ENCODE measurements around the gene TMEM248. TPM values are rescaled to one million over a fixed set of nuclear protein-coding genes. Genes with fewer than 3 reads are reported as not detected.
"Not testable (repeated sequence)": the region's sequence is repeated elsewhere in the genome, so short reads cannot be mapped to it uniquely, and the experiment has no call there.

TMEM248 gene
- total and polyA plus RNA-seq, 2 donors (not counting 1 experiment from before 2014, with no cell fraction given): 114 to 131 TPM

GRCh38 chr7:66880053-66880452 is 41.0 kb upstream of the TMEM248 start:
- Histone ChIP-seq H3K4me1 (ENCODE audit: control insufficient read depth in 2 of 2, insufficient read depth in 2 of 2, low read length in 2 of 2) (no peaks in the 10 kb centered on the region), H3K79me2 (ENCODE audit: control insufficient read depth, insufficient read depth, low read length) (no peaks in the 10 kb centered on the region), H4K20me1 (ENCODE audit: control insufficient read depth, insufficient read depth, low read length, poor library complexity, severe bottlenecking) (no peaks in the 10 kb centered on the region), H2AFZ (ENCODE audit: insufficient read depth, low read depth, low read length, poor library complexity, severe bottlenecking) (no peak overlapping the region), H3K4me2 (replicated peaks; ENCODE audit: low read depth, low read length, poor library complexity, severe bottlenecking) (no peak overlapping the region), H3K36me3 (replicated peaks in 1 of 2; ENCODE audit: control extremely low read depth in 1 of 2, control insufficient read depth in 1 of 2, extremely low read depth in 1 of 2, insufficient read depth in 2 of 2, low read length in 1 of 2) (peaks cover 0 to 2% of the 10 kb centered on the region in 2 experiments), H3K4me3 (ENCODE audit: control extremely low read depth in 1 of 5, extremely low read depth in 1 of 5, insufficient read depth in 1 of 5, low read depth in 2 of 5, low read length in 4 of 5) (no peak overlapping the region), H3K9me3 (ENCODE audit: control extremely low read depth in 1 of 3, control insufficient read depth in 2 of 3, insufficient read depth in 1 of 3, low read length in 2 of 3) (no peaks in the 10 kb centered on the region), H3K27ac (ENCODE audit: low read length in 2 of 2) (no peak overlapping the region), H3K9ac (ENCODE audit: low read length) (no peak overlapping the region), H3K27me3 (replicated peaks in 1 of 4; ENCODE audit: control extremely low read depth in 1 of 4, control insufficient read depth in 3 of 4, insufficient read depth in 4 of 4, low read length in 3 of 4) (no peaks in the 10 kb centered on the region)
- no peak for DNase-seq
- ChIA-PET CTCF (no interaction called here), POLR2A (no interaction called here)
- intact Hi-C loops (cut with micrococcal nuclease): no loop called here
- no peak overlapping the region for H3K4me3 Mint-ChIP-seq
- peaks cover 4% of the 10 kb centered on the region for H3K4me1 Mint-ChIP-seq
- ATAC-seq (ENCODE audit: low read depth): no peak
- no peak overlapping the region for H3K27ac Mint-ChIP-seq
- 70% methylated on average over 4 of the region's 5 CpGs for WGBS (ENCODE audit: insufficient coverage)
- no peaks in the 10 kb centered on the region for H3K9me3 Mint-ChIP-seq (ENCODE audit: insufficient read depth)
- no peaks in the 10 kb centered on the region for H3K27me3 Mint-ChIP-seq
- TF ChIP-seq EZH2 (IDR thresholded peaks at IDR 0.05; ENCODE audit: borderline replicate concordance, insufficient read depth, low read depth, low read length, poor library complexity, severe bottlenecking) (no peak), CTCF (IDR thresholded peaks at IDR 0.05) (no peak)

DNA sequence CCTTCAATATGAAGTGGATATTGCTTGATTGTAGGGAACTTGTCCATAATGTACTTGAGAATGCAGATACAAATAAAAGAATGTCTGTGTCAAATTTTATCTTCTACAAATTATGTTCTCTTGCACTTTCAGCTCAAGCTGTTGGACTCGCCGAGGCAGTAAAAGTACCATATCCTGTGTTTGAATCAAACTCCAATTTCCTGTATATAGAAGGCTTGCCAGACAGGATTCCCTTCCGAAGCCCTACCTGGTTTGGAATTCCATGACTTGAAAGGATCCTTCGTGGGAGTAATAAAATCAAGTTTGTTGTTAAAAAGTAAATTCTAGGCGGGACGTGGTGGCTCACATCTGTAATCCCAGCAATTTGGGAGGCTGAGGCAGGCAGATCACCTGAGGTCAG is 40.4 kb upstream of the TMEM248 start:
- H3K4me1 Mint-ChIP-seq; H3K4me2 ChIP-seq (replicated peaks; ENCODE audit: low read depth, low read length, poor library complexity, severe bottlenecking); H3K79me2 ChIP-seq (ENCODE audit: control insufficient read depth, insufficient read depth, low read length); H4K20me1 ChIP-seq (ENCODE audit: control insufficient read depth, insufficient read depth, low read length, poor library complexity, severe bottlenecking); CTCF ChIA-PET; H3K36me3 ChIP-seq (replicated peaks in 1 of 2; ENCODE audit: control extremely low read depth in 1 of 2, control insufficient read depth in 1 of 2, extremely low read depth in 1 of 2, insufficient read depth in 2 of 2, low read length in 1 of 2); DNase-seq; H2AFZ ChIP-seq (ENCODE audit: insufficient read depth, low read depth, low read length, poor library complexity, severe bottlenecking); H3K9ac ChIP-seq (ENCODE audit: low read length); H3K4me3 Mint-ChIP-seq; H3K9me3 ChIP-seq (ENCODE audit: control extremely low read depth in 1 of 3, control insufficient read depth in 2 of 3, insufficient read depth in 1 of 3, low read length in 2 of 3); H3K4me3 ChIP-seq (ENCODE audit: control extremely low read depth in 1 of 5, extremely low read depth in 1 of 5, insufficient read depth in 1 of 5, low read depth in 2 of 5, low read length in 4 of 5); H3K27me3 ChIP-seq (replicated peaks in 1 of 4; ENCODE audit: control extremely low read depth in 1 of 4, control insufficient read depth in 3 of 4, insufficient read depth in 4 of 4, low read length in 3 of 4); H3K27me3 Mint-ChIP-seq; H3K27ac ChIP-seq (ENCODE audit: low read length in 2 of 2); H3K27ac Mint-ChIP-seq; intact Hi-C loops (cut with micrococcal nuclease); H3K9me3 Mint-ChIP-seq (ENCODE audit: insufficient read depth); ATAC-seq (ENCODE audit: low read depth); H3K4me1 ChIP-seq (ENCODE audit: control insufficient read depth in 2 of 2, insufficient read depth in 2 of 2, low read length in 2 of 2); POLR2A ChIA-PET: not testable (repeated sequence)
- 100% methylated on average over 4 of the region's 6 CpGs for WGBS (ENCODE audit: insufficient coverage)

Data from B cell (primary cell).